ENCODE results near the gene SEMA5B.

- no peak for TF ChIP-seq YY1 (IDR thresholded peaks at IDR 0.05; ENCODE audit: insufficient read depth, insufficient read length)
- TF ChIP-seq ZNF274 (IDR thresholded peaks at IDR 0.05; ENCODE audit: low read depth, low read length): no peak
- no peak for TF ChIP-seq SUZ12 (IDR thresholded peaks at IDR 0.05; ENCODE audit: extremely low read depth, insufficient read depth, insufficient read length)
Measured at GRCh38 chr3:122988508-122988907, 39.1 kb downstream of the SEMA5B start.

Data from NT2/D1 (cell line).